Astrocyte (in vitro differentiated cells and primary cell): ENCODE results near the gene MCM3AP. TPM values are rescaled to one million over a fixed set of nuclear protein-coding genes. Genes with fewer than 3 reads are reported as not detected.

Source experiments
- DNase-seq: peaks from one replicate; pipeline ENCODE4 v3.0.0-alpha.2; 2010; ENCODE audit warnings: low read depth
- FAIRE-seq: peaks from 2 replicates; lab custom pipeline; 2011; peaks lifted over from hg19 to GRCh38; lab: Jason Lieb, UNC
- H2AFZ ChIP-seq: 2 replicates; pipeline ENCODE4 v1.6.0; 2012; ENCODE audit warnings: low read depth, low read length, inconsistent platforms
- H3K27ac ChIP-seq: 2 replicates; pipeline ENCODE4 v1.5.1; 2011; ENCODE audit warnings: low read depth, low read length, inconsistent platforms
- H3K27me3 ChIP-seq: 2 replicates; pipeline ENCODE4 v1.6.0; 2011; ENCODE audit warnings: low read length, inconsistent platforms; ENCODE audit not compliant: insufficient read depth
- H3K36me3 ChIP-seq: 2 replicates; pipeline ENCODE4 v1.5.1; 2011; ENCODE audit warnings: low read length, inconsistent platforms; ENCODE audit not compliant: insufficient read depth
- H3K4me1 ChIP-seq: 2 replicates; pipeline ENCODE4 v1.5.1; 2011; ENCODE audit warnings: low read length, inconsistent platforms; ENCODE audit not compliant: insufficient read depth
- H3K4me2 ChIP-seq: 2 replicates; pipeline ENCODE4 v1.6.0; 2012; ENCODE audit warnings: low read length, inconsistent platforms
- H3K4me3 ChIP-seq: 2 replicates; pipeline ENCODE4 v1.5.1; 2011; ENCODE audit warnings: low read depth, mild to moderate bottlenecking, low read length, inconsistent platforms; ENCODE audit not compliant: insufficient read depth
- H3K79me2 ChIP-seq: 2 replicates; pipeline ENCODE4 v1.6.0; 2012; ENCODE audit warnings: mild to moderate bottlenecking, low read length, inconsistent platforms; ENCODE audit not compliant: insufficient read depth
- H3K9ac ChIP-seq: 2 replicates; pipeline ENCODE4 v1.6.0; 2012; ENCODE audit warnings: mild to moderate bottlenecking, low read length, inconsistent platforms
- H3K9me3 ChIP-seq: 2 replicates; pipeline ENCODE4 v1.5.1; 2012; ENCODE audit warnings: low read depth, mild to moderate bottlenecking, low read length, inconsistent platforms; ENCODE audit not compliant: insufficient read depth
- H4K20me1 ChIP-seq: 2 replicates; pipeline ENCODE4 v1.6.0; 2012; ENCODE audit warnings: low read length, inconsistent platforms; ENCODE audit not compliant: insufficient read depth
- H3K27ac Mint-ChIP-seq: one replicate; pipeline ENCODE4 v1.8.0; 2021; ENCODE audit warnings: mild to moderate bottlenecking, mixed read lengths; ENCODE audit not compliant: unreplicated experiment
- H3K27me3 Mint-ChIP-seq: one replicate; pipeline ENCODE4 v1.8.0; 2021; ENCODE audit warnings: low read depth, mixed read lengths; ENCODE audit not compliant: unreplicated experiment
- H3K36me3 Mint-ChIP-seq: one replicate; pipeline ENCODE4 v1.8.0; 2021; ENCODE audit warnings: low read depth, mixed read lengths; ENCODE audit not compliant: unreplicated experiment
- H3K4me1 Mint-ChIP-seq: one replicate; pipeline ENCODE4 v1.8.0; 2021; ENCODE audit warnings: low read depth, mixed read lengths; ENCODE audit not compliant: unreplicated experiment
- H3K4me3 Mint-ChIP-seq: one replicate; pipeline ENCODE4 v1.8.0; 2021; ENCODE audit warnings: mild to moderate bottlenecking, moderate library complexity, mixed read lengths; ENCODE audit not compliant: unreplicated experiment
- H3K9me3 Mint-ChIP-seq: one replicate; pipeline ENCODE4 v1.8.0; 2021; ENCODE audit warnings: mild to moderate bottlenecking, mixed read lengths; ENCODE audit not compliant: unreplicated experiment
- EZH2 ChIP-seq: IDR thresholded peaks from 2 replicates; pipeline ENCODE4 v1.6.1; 2012; ENCODE audit warnings: mild to moderate bottlenecking, low read length, inconsistent platforms; ENCODE audit not compliant: insufficient read depth
- total RNA-seq: library from RNA; stranded (reverse); gene quantifications from 2 replicates; pipeline ENCODE4 v1.2.1, GENCODE V29; 2021
- TF ChIP-seq, protein P1 (sequence below): IDR thresholded peaks from 2 replicates; pipeline ENCODE4 v1.5.1; 2011; ENCODE audit warnings: low read depth, mild to moderate bottlenecking, inconsistent platforms, low read length, moderate library complexity; ENCODE audit not compliant: insufficient read depth

MCM3AP gene
- total RNA-seq, 1 donor from 2014 or later: 84.2 TPM

GRCh38 chr21:46308431-46308830 is 23.0 kb upstream of the MCM3AP start:
- no peaks in the 10 kb centered on the region for H3K79me2 ChIP-seq
- no peak overlapping the region for H2AFZ ChIP-seq
- Mint-ChIP-seq H3K4me1 (peaks cover 3% of the 10 kb centered on the region), H3K36me3 (peaks cover 4% of the 10 kb centered on the region), H3K9me3 (no peaks in the 10 kb centered on the region), H3K4me3 (no peak overlapping the region), H3K27me3 (no peaks in the 10 kb centered on the region), H3K27ac (no peak overlapping the region)
- no peak overlapping the region for H3K4me2 ChIP-seq
- no peaks in the 10 kb centered on the region for H3K9me3 ChIP-seq
- peaks cover 12% of the 10 kb centered on the region for H3K4me1 ChIP-seq
- FAIRE-seq (no peak), DNase-seq (no peak)
- no peak overlapping the region for H3K9ac ChIP-seq
- H4K20me1 ChIP-seq: peaks cover 3% of the 10 kb centered on the region
- no peaks in the 10 kb centered on the region for H3K36me3 ChIP-seq
- H3K27ac ChIP-seq: no peak overlapping the region
- TF ChIP-seq EZH2: no peak
- TF ChIP-seq, protein P1, sequence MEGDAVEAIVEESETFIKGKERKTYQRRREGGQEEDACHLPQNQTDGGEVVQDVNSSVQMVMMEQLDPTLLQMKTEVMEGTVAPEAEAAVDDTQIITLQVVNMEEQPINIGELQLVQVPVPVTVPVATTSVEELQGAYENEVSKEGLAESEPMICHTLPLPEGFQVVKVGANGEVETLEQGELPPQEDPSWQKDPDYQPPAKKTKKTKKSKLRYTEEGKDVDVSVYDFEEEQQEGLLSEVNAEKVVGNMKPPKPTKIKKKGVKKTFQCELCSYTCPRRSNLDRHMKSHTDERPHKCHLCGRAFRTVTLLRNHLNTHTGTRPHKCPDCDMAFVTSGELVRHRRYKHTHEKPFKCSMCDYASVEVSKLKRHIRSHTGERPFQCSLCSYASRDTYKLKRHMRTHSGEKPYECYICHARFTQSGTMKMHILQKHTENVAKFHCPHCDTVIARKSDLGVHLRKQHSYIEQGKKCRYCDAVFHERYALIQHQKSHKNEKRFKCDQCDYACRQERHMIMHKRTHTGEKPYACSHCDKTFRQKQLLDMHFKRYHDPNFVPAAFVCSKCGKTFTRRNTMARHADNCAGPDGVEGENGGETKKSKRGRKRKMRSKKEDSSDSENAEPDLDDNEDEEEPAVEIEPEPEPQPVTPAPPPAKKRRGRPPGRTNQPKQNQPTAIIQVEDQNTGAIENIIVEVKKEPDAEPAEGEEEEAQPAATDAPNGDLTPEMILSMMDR: no peak
- no peak overlapping the region for H3K4me3 ChIP-seq
- H3K27me3 ChIP-seq: no peaks in the 10 kb centered on the region

- no peak for TF ChIP-seq EZH2
- TF ChIP-seq, protein P1: no peak
- Histone ChIP-seq H3K4me1 (peaks cover 12% of the 10 kb centered on the region), H4K20me1 (peaks cover 3% of the 10 kb centered on the region), H3K36me3 (no peaks in the 10 kb centered on the region), H3K27ac (peak overlapping the region; percentile 17), H3K27me3 (no peaks in the 10 kb centered on the region), H2AFZ (no peak overlapping the region), H3K79me2 (no peaks in the 10 kb centered on the region), H3K9ac (no peak overlapping the region), H3K4me3 (no peak overlapping the region), H3K4me2 (no peak overlapping the region), H3K9me3 (no peaks in the 10 kb centered on the region)
- no peak overlapping the region for H3K4me3 Mint-ChIP-seq
- peaks cover 4% of the 10 kb centered on the region for H3K36me3 Mint-ChIP-seq
- H3K27me3 Mint-ChIP-seq: no peaks in the 10 kb centered on the region
- H3K9me3 Mint-ChIP-seq: no peaks in the 10 kb centered on the region
- H3K27ac Mint-ChIP-seq: no peak overlapping the region
- H3K4me1 Mint-ChIP-seq: peaks cover 3% of the 10 kb centered on the region
- FAIRE-seq (peak; percentile 50), DNase-seq (peak; percentile 79)
Measured at GRCh38 chr21:46307625-46308024, 22.2 kb upstream of the MCM3AP start.

- H3K27ac ChIP-seq: no peak overlapping the region
- peaks cover 4% of the 10 kb centered on the region for H3K36me3 Mint-ChIP-seq
- no peaks in the 10 kb centered on the region for H3K9me3 Mint-ChIP-seq
- DNase-seq (no peak), FAIRE-seq (no peak)
- H3K4me3 Mint-ChIP-seq: no peak overlapping the region
- H4K20me1 ChIP-seq: peaks cover 3% of the 10 kb centered on the region
- H3K79me2 ChIP-seq: no peaks in the 10 kb centered on the region
- H2AFZ ChIP-seq: no peak overlapping the region
- H3K9me3 ChIP-seq: no peaks in the 10 kb centered on the region
- TF ChIP-seq, protein P1: no peak
- no peak for TF ChIP-seq EZH2
- no peaks in the 10 kb centered on the region for H3K36me3 ChIP-seq
- no peaks in the 10 kb centered on the region for H3K27me3 ChIP-seq
- H3K4me1 ChIP-seq: peaks cover 12% of the 10 kb centered on the region
- H3K4me2 ChIP-seq: no peak overlapping the region
- no peaks in the 10 kb centered on the region for H3K27me3 Mint-ChIP-seq
- peaks cover 3% of the 10 kb centered on the region for H3K4me1 Mint-ChIP-seq
- no peak overlapping the region for H3K4me3 ChIP-seq
- H3K27ac Mint-ChIP-seq: no peak overlapping the region
- no peak overlapping the region for H3K9ac ChIP-seq
Measured at GRCh38 chr21:46304955-46305354, 19.5 kb upstream of the MCM3AP start.
